ENCODE data around the gene RSPH3.

DNA sequence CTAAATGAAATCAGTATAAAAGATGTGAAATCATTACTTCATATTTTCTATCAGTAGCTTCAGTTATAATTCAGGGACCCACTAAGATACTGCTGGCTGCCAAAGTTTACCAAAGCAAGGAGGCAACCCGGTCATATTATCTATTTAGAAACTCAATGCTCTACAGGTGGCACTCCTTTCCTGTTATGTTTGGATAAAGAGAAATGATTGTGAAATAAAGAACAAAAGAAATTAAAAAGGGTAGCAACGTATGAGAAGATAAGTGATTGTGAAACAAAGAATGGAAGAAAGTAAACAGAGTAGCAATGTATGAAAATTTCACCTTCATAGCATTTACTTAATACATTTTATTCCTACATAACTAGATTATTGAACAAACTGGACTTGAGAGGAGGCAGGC is 45.2 kb downstream of the RSPH3 start:
- TF ChIP-seq POLR2A (IDR thresholded peaks at IDR 0.05): no peak
- TF ChIP-seq, protein P1, sequence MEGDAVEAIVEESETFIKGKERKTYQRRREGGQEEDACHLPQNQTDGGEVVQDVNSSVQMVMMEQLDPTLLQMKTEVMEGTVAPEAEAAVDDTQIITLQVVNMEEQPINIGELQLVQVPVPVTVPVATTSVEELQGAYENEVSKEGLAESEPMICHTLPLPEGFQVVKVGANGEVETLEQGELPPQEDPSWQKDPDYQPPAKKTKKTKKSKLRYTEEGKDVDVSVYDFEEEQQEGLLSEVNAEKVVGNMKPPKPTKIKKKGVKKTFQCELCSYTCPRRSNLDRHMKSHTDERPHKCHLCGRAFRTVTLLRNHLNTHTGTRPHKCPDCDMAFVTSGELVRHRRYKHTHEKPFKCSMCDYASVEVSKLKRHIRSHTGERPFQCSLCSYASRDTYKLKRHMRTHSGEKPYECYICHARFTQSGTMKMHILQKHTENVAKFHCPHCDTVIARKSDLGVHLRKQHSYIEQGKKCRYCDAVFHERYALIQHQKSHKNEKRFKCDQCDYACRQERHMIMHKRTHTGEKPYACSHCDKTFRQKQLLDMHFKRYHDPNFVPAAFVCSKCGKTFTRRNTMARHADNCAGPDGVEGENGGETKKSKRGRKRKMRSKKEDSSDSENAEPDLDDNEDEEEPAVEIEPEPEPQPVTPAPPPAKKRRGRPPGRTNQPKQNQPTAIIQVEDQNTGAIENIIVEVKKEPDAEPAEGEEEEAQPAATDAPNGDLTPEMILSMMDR (IDR thresholded peaks at IDR 0.05 in 4 of 5, conservative IDR thresholded peaks at IDR 0.05 in 1 of 5): no peak

All from gastrocnemius medialis (tissue), 4 donors.